NCI-H69 (cell line): ENCODE measurements around the gene STXBP1.

Experiments used
- DNase-seq: peaks from one replicate; lab custom pipeline; 2025; lab: John Stamatoyannopoulos, UW

Gene STXBP1

DNA sequence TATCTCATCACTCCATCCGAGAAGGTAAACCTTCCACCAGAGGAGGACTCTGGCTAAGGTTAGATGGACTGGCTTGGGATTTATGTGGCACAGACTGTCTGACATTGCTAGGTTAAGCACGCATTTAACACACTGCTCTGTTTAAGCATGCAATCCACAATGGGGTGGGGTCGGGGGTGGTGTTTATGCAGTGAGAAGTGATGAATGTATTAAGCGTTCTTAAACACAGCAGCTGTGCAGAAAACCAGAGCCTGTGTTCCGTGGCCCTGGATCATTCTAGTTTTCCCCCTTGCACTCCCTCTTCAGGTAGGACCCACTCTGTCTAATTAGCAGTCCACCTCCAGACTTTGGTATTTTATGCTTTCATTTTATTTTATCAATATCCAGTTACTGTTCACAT is 46.4 kb downstream of the STXBP1 start:
- DNase-seq = no peak

DNA sequence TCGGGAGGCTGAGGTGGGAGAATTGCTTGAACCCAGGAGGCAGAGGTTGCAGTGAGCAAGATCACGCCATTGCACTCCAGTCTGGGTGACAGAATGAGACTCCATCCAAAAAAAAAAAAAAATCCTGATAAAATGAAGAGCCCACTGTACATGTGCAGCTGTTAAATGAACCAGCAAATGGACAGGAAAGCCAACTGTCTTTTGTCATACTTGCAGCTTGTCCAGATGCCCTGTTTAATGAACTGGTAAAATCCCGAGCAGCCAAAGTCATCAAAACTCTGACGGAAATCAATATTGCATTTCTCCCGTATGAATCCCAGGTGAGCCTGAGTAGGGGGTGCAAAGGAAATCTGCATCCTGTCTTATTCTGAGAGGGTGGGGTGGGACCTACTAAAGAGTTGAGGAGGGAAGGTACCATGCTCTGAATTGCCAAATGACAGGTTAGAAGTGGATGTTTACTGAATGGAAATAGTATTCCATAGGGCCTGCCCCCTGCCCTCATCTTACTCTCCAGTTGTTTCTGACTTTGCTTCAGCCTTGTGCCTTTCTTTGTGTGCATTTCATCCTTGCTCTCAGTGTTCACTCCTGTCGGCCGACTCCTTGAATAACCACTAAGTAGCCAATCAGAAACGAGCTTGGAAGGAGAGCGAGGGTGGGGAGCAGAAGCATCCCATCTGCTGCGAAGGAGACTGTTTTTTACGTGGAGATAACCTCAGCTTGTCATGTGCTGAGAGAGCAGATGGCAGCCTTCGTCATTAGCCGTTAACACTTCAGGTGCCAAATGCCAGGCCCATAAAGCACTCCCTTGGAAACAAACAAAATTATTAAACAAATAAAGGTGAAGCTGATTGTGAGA is 49.0 kb downstream of the STXBP1 start:
- DNase-seq = peak; percentile 98

DNA sequence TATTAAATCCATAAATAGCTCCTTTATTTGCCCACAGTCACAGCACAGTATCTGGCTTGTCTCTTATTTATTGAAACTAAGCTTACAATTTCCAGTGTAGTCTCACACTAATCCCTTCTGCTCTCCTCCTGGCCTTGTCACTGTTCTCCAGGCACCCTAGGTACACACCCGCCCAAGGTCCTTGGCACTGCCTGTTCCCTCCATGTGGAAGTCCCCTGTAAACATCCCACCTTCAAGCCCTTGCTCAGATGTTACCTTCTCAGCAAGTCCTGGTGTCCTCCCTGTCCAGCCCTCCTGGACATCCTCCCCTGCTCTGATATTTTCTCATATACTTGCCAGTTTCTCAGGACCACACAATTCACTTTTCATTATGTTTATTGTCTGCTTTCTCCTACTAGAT is 50.5 kb downstream of the STXBP1 start:
- DNase-seq = no peak

DNA sequence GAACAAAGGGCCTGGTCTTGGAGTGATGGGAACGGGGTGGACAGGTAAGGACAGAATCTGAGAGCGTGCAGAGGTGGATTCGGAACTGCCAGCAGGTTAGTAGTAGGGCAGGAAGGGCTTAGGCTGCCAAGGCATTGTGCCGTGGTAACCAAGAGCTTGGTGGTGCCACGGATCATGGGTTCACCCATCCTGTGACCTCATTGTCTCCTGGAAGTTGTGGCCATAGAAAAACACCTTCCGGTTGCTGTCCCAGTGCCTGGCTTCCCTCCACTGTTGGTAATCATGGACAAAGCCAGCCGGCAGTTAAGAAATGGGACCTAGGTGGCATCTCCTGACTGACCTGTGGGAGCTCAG is 52.2 kb downstream of the STXBP1 start:
- no peak for DNase-seq

DNA sequence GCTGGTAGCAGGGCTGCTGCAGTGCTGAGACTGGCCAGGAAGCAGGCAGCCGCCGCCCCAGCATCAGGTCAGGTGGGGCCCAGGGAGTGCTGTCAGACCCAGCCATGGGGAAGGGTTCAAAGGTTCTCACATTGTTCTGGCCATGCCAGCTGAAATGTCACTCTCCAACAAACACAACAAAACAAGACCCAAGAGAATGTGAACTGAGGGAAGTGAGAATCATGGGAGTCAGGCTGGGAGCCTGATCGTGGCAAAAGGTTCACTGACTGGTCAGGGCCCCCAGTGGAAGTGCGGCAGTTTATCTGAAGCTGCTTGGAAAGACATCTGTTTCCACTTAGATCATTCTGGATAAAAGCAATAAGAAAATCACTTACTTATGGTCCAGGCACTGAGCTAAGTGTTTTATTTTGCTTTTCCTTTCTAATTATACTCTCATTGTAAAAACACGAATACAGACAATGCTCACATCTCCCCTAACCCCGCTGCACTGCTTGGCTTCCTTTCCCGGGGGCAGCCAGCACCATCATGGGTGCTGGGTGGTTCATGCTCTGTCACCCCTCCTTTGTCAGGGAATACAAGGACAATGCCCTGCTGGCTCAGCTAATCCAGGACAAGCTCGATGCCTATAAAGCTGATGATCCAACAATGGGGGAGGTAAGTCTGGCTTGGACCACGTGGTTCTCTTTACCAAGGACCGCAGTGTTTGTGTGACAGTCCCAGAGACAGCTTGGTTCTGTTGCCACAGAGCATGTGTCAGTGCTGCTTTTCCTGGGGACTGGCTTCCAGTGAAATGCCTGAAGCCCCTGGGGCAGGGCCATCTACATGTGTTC is 52.8 kb downstream of the STXBP1 start:
- DNase-seq = no peak

DNA sequence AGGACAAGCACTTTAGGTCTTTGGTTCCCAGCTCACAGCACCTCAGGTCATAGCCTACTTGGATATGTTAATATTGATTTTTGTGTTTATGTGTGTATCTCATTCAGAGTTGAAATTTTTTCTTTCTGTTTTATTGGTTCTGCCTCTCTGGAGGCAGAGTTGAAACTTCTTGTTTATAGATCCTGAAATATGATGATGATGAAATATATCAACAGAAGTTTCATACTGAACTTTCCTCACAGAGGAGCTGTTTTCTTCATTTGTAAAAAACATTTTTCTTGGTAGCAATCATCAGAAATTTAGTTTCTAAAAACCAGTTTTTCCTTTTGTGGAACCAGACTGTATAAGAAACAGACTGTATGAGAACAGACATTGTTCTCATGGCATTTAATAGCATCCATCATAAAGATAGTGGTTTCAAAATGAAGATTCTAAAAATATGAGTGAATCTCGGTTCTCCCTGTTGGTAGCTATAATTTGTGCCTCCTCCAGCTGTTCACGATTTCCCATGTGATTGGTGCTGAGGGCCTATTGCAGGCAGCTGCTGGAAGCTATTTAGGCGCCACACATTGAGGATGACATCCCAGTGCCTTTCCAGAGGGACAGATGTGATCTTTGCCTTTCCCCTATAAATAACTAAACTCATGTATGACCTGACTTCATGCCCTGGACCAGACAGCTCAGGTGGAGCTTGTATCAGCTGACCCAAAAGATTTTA is 55.2 kb downstream of the STXBP1 start:
- DNase-seq = no peak

DNA sequence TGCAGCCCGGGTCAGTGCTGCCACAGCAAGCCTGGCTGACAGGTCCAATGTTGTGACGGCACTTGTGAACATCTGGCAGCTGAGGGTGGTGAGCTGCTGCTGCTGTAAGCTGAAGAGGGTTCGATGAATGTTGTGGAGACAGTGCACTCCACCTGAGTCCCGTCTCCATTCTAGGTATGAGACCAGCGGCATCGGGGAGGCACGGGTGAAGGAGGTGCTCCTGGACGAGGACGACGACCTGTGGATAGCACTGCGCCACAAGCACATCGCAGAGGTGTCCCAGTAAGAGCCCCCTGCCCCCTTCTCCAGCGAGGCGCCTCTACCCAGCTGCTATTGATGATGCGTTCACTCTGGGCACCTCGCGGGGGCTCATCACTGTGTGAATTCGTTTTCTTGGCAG is 55.8 kb downstream of the STXBP1 start:
- no peak for DNase-seq

DNA sequence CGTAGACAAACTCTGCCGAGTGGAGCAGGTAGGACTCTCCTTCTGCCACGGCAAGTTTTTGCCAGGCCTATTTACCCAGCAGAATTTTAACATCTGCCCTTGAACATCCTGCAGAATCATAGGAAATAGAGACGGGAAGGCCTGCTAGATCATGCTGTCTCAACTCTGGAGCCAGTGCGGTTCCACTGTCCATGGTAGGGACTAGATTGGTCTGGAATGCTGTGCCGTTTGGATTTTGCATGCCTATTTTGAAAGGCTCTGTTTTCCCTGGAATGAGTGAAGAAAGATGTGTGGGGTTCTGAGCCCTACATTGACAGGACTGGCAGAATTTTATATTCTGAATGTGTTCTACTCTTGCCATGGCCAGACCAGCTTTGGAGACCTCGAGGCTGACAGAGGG is 61.2 kb downstream of the STXBP1 start:
- DNase-seq = no peak

DNA sequence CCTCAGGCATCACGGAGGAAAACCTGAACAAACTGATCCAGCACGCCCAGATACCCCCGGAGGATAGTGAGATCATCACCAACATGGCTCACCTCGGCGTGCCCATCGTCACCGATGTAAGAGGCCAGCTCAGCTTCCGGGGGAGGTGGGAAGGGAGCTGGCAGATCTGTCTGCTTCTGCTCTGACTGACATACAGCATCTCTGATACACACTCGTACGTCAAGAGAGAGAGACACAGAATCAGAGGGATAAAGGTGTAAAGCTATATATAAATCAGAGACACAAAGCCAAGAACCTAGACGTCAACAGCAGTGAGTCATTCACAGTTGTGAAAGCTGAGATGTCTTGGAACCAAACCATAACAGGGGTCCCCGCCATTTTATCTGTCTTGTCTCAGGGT is 64.6 kb downstream of the STXBP1 start:
- DNase-seq = no peak

DNA sequence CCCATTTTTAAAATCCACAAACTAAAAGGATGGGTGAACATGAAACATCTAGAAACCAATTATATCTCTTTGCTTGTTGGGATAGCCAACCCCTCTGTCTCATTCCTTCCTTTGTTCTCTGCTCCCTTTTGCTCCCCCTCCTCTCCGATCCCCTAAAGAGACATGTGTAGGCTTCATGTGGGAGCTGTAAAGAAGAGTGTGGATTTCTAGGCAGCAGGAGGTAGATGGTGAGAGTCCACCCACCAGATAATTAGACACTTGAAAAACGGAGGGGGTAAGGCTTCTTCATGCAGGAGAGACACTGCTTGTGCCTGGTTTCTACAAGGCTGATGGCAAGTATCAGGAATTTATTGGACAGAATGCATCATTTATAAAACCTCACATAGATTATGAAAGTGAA is 67.4 kb downstream of the STXBP1 start:
- DNase-seq = no peak

DNA sequence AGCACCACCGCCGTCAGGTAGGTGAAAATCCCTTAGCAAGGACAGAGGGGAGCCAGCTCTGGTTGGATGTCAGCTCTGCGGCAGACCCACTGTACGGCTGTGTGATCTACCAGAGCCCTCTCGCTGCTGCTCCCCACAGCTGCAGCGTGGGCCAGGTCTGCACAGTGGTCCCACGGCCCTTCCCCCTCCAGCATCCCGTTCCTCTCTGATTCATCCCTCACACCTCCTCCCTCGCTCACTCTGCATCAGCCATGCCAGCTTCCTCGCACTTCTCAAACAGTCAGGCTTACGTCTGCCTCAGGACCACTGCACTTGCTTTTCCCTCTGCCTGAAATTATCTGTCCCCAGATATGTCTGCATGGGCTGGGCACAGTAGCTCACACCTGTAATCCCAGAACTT is 68.1 kb downstream of the STXBP1 start:
- no peak for DNase-seq

DNA sequence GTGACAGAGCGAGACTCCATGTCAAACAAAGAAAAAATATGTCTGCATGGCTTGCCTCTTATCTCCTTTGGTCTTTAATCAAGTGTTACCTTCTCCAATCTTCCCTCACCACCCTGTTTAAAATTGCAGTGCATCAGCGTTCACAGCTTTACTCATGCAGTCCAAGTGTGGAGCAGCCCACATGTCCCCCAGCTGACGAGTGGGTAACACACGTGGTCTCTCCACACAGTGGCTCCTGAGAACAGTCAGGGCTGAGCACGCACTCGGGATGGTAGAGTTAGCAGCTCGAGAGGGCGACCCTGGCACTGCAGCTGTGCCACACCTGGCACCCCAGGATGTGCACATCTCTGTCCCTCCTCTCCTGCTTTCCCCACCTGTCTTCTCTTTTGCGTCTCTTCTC is 68.8 kb downstream of the STXBP1 start:
- DNase-seq = no peak

DNA sequence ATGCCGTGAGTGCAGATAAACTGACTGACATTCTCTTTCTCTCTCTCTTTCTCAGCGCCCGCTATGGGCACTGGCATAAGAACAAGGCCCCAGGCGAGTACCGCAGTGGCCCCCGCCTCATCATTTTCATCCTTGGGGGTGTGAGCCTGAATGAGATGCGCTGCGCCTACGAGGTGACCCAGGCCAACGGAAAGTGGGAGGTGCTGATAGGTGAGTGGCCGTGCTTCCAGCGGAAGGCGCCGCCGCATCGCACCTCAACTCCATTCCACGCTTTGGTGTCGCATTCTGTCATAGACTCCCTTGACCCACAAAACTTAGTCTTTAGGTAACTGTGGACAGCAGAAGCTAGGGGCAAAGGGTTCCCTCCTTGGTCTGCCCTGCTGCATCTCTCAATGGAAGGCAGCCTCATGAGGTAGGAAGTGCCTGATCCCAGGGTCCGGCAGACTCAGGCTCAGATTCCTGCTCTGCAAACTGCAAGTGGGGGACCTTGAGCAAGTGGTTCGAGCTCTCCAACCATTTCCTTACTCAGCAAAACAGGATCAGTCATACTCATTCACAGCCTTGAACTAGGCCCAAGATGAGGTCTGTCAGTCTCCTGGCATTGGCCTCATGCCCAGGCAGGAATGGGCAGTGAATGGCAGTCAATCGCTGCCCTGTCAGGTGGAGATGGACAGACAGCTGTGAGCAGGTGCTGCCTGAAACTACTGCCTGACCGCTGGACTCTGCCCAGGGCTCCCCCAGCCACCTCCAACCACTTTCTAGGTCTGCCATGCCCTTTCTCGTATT is 70.5 kb downstream of the STXBP1 start:
- no peak for DNase-seq

DNA sequence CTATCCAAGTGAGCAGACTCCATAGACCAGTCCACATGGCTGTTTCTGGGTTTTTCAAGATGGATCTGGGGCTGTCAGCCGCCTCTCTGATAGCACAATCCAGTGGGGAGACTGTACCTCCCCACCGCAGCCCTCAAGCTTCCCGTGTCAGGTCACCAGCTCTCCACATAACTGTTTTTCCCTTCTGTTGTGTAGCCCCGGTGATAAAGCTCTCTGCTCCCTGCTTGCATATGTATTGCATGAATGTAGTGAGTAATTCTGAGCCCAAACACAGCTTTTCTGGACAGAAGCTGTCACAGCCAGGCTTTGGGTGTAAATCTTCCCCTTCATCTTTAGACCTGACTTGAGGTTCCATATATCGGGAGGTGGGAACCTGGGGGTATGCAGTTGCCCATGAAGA is 71.6 kb downstream of the STXBP1 start:
- DNase-seq = no peak

DNA sequence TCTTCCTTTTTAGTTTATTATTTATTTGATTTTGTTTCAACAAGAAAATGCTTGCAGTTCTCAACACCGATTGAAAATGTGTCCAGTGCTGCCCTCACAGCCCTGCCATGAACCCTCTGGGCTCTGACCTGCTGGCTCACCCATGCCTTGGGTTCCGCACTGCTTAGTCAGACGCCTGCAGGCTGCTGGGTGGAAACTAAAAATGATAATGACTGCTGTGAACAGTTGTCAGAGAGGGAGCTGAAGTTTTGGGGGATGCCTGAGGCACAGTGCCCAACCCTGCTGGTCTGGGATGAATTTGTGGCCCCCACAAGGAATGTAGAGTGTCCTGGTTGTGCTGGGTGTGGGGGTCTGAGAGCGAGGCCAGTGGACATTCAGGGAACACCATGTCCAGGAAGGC is 72.5 kb downstream of the STXBP1 start:
- DNase-seq = no peak

DNA sequence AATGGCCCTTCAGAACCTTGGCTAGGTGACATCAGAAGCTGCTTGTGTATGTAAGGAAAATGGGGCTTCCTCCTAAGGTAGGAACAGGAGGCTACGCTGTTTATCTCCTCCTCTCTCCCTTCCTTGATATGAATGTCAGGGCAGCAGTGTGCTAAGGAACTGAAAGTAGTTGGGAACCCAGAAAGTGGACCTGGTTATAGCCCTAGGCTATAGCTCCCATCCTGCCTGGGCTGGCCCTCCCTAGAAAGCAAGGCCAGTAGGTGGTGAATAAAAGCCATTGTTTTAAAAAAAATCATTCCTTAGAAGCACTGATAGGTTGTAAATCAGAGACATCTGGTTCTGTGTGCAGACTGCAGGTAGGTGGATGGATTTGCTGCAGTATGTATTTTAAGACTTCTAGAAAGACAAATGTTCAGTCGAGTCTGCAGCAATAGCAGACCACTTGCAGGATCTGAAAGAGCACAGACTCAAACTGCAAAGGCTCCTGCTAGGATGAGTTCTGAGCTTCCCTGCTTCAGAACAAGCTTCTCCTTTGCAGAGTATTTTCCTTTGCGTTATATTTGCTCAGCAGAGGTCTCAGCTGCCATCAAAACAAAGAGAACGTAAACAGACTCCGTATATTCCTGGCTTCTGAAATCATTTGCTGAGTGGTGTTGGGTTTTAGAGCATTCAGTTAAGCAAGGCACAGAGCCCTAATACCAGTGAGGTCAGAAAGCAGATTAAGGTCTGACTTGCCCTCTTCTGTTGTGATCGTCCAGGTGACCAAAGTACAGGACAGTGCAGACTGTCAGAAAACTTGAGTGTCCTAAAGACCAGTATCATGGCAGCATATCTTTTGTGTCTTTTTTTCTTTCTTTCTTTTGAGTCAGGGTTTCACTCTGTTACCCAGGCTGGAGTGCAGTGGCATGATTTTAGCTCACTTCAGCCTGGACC is 74.7 kb downstream of the STXBP1 start:
- peak; percentile 91 for DNase-seq

DNA sequence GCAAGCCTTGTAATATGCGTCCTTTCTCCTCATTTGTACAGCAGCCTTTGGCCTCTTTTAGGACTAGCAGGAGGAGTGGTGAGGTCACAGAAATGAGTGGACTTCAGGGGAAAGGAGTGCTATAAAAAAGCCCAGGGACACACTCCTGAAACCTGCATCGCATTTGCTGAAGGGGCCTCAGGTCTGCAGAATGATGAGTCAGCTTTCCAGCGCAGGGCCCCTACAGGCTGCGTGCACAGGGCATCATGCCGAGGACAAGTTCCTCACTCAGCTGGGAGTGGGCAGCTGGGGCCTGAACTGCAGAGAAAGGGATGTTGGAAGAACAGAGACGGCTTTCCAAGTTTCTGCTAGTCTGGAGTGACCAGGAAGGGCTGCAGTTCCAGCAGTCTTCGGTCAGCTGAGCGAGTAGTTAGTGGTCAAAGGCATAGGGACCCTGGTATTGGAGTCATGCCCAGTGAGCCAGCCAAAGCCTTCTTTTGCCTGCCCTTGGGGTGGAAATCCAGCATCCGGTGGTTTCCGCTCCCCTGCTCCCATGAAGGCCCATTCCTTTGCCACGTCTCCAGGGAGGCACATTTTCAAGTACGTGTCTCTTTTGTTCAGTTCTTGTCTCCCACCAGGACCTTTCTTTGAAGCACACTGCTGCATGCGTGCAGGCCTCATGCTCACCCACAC is 77.4 kb downstream of the STXBP1 start:
- DNase-seq = no peak

DNA sequence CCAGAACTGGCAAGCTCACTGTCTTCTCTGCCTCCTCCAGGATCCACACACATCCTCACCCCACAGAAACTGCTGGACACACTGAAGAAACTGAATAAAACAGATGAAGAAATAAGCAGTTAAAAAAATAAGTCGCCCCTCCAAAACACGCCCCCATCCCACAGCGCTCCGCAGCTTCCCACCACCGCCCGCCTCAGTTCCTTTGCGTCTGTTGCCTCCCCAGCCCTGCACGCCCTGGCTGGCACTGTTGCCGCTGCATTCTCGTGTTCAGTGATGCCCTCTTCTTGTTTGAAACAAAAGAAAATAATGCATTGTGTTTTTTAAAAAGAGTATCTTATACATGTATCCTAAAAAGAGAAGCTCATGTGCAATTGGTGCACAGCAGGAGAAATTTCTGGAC is 78.7 kb downstream of the STXBP1 start:
- DNase-seq = no peak

DNA sequence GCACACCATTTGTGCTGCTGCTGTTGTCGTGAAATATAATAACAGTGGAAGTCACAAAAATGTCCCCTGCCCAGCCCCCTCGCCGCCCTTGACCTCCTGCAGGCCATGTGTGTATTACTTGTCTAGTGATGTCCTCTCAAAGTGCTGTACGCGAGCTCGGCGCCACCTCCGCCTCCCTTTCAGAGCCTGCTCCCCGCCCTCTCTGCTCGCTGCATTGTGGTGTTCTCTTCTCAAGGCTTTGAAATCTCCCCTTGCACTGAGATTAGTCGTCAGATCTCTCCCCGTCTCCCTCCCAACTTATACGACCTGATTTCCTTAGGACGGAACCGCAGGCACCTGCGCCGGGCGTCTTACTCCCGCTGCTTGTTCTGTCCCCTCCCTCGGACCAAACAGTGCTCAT is 80.0 kb downstream of the STXBP1 start:
- no peak for DNase-seq

DNA sequence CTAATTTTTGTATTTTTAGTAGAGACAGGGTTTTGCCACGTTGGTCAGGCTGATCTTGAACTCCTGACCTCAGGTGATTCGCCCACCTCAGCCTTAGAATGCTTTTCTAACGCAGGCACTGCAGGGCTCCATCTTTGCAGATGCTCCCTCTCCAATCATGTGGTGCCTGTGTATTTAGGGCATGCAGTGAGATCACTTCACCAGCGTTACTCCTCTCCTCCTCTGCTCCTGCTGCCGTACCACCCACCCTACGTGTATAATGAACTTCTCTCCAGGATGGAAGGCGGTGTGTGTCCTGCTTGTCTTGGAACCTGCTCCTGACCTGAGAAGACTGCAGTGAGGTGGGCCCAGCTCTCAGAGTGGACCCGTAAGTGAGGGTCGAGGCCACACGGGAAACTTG is 81.1 kb downstream of the STXBP1 start:
- DNase-seq = no peak
